ENCODE measurements around the gene BRCA2. TPM values are rescaled to one million over a fixed set of nuclear protein-coding genes. Genes with fewer than 3 reads are reported as not detected.

BRCA2 gene
- total RNA-seq, 1 experiment from 2014 or later = 21.6 TPM

DNA sequence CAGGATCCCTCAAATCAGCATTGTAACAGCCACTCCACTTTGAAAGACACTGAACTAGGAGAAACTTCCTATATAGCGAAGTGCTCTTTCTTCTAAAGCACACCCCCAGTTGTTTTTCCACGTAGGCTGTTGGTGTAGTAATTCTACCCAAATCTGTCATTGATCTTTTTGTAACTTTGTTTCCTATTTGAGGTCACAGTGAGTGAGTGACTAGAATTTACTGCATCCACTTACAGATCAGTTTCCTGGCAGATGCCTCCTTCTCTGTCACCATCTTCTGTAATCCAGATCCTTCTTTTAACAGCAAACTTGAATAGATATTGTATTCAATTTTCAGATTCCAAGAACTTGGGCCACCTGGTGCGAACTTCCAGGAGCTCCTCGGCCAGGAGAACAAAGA lies 15.4 kb upstream of the BRCA2 start:
- CTCF ChIA-PET = interaction anchor here (1.1 kb wide), 1 partner anchor 135 kb away, joined by 3 read pairs; no protein-coding TSS in a partner anchor
- ATAC-seq (no peak), DNase-seq (ENCODE audit: low spot score) (no peak)
- Mint-ChIP-seq H3K4me1 (no peaks in the 10 kb centered on the region), H3K4me3 (no peak overlapping the region), H3K27ac (no peak overlapping the region), H3K27me3 (ENCODE audit: low read depth) (no peaks in the 10 kb centered on the region), H3K9me3 (no peaks in the 10 kb centered on the region), H3K36me3 (no peaks in the 10 kb centered on the region)
- POLR2A ChIA-PET = no interaction called here
- no peak for TF ChIP-seq SMAD3 (CRISPR knock-in tag; IDR thresholded peaks at IDR 0.05; ENCODE audit: borderline replicate concordance)

GRCh38 chr13:32300406-32300805 lies 14.9 kb upstream of the BRCA2 start:
- no peaks in the 10 kb centered on the region for H3K27me3 Mint-ChIP-seq (ENCODE audit: low read depth)
- H3K4me3 Mint-ChIP-seq = no peak overlapping the region
- H3K9me3 Mint-ChIP-seq = no peaks in the 10 kb centered on the region
- CTCF ChIA-PET = interaction anchor here (1.1 kb wide), 1 partner anchor 136 kb away, joined by 3 read pairs; no protein-coding TSS in a partner anchor
- no peaks in the 10 kb centered on the region for H3K36me3 Mint-ChIP-seq
- no peak overlapping the region for H3K27ac Mint-ChIP-seq
- no peak for DNase-seq (ENCODE audit: low spot score)
- TF ChIP-seq EMX1 (CRISPR knock-in tag; IDR thresholded peaks at IDR 0.05) (no peak), SMAD4 (CRISPR knock-in tag; IDR thresholded peaks at IDR 0.05) (no peak), OVOL2 (CRISPR knock-in tag; IDR thresholded peaks at IDR 0.05; ENCODE audit: borderline replicate concordance) (no peak), PRDM15 (CRISPR knock-in tag; IDR thresholded peaks at IDR 0.05) (no peak), GRHL2 (CRISPR knock-in tag; IDR thresholded peaks at IDR 0.05; ENCODE audit: insufficient replicate concordance, severe bottlenecking) (no peak), ZNF671 (CRISPR knock-in tag; IDR thresholded peaks at IDR 0.05) (no peak), SP1 (CRISPR knock-in tag; conservative IDR thresholded peaks at IDR 0.05) (no peak), SOX15 (CRISPR knock-in tag; IDR thresholded peaks at IDR 0.05) (no peak), NR1H2 (CRISPR knock-in tag; IDR thresholded peaks at IDR 0.05) (no peak), ZNF138 (CRISPR knock-in tag; conservative IDR thresholded peaks at IDR 0.05) (no peak), GABPB1 (CRISPR knock-in tag; IDR thresholded peaks at IDR 0.05) (no peak), ATF6 (CRISPR knock-in tag; IDR thresholded peaks at IDR 0.05) (no peak)
- TF ChIP-seq, protein P1, sequence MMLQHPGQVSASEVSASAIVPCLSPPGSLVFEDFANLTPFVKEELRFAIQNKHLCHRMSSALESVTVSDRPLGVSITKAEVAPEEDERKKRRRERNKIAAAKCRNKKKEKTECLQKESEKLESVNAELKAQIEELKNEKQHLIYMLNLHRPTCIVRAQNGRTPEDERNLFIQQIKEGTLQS (CRISPR knock-in tag; conservative IDR thresholded peaks at IDR 0.05) = no peak
- TF ChIP-seq, protein P2, sequence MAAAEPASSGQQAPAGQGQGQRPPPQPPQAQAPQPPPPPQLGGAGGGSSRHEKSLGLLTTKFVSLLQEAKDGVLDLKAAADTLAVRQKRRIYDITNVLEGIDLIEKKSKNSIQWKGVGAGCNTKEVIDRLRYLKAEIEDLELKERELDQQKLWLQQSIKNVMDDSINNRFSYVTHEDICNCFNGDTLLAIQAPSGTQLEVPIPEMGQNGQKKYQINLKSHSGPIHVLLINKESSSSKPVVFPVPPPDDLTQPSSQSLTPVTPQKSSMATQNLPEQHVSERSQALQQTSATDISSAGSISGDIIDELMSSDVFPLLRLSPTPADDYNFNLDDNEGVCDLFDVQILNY (CRISPR knock-in tag; IDR thresholded peaks at IDR 0.05) = no peak
- no peak; the same call in 1 of the 2 replicates for ATAC-seq
- H3K4me1 Mint-ChIP-seq = no peaks in the 10 kb centered on the region
- POLR2A ChIA-PET = no interaction called here

- ATAC-seq (no peak), DNase-seq (ENCODE audit: low spot score) (no peak)
- POLR2A ChIA-PET = no interaction called here
- H3K36me3 Mint-ChIP-seq = no peaks in the 10 kb centered on the region
- no peaks in the 10 kb centered on the region for H3K4me1 Mint-ChIP-seq
- no peak overlapping the region for H3K27ac Mint-ChIP-seq
- H3K27me3 Mint-ChIP-seq (ENCODE audit: low read depth) = no peaks in the 10 kb centered on the region
- CTCF ChIA-PET = interaction anchor here (1.1 kb wide), 1 partner anchor 136 kb away, joined by 3 read pairs; no protein-coding TSS in a partner anchor
- H3K4me3 Mint-ChIP-seq = no peak overlapping the region
- no peaks in the 10 kb centered on the region for H3K9me3 Mint-ChIP-seq
- TF ChIP-seq USF2 (CRISPR knock-in tag; IDR thresholded peaks at IDR 0.05) = no peak
- no peak for TF ChIP-seq ZNF121 (CRISPR knock-in tag; IDR thresholded peaks at IDR 0.05)
- TF ChIP-seq TCF7 (CRISPR knock-in tag; IDR thresholded peaks at IDR 0.05; ENCODE audit: low read depth) = no peak
- TF ChIP-seq MYBL2 (CRISPR knock-in tag; IDR thresholded peaks at IDR 0.05) = no peak
- TF ChIP-seq NFYB (CRISPR knock-in tag; conservative IDR thresholded peaks at IDR 0.05; ENCODE audit: low read depth) = no peak
- TF ChIP-seq, protein P3, sequence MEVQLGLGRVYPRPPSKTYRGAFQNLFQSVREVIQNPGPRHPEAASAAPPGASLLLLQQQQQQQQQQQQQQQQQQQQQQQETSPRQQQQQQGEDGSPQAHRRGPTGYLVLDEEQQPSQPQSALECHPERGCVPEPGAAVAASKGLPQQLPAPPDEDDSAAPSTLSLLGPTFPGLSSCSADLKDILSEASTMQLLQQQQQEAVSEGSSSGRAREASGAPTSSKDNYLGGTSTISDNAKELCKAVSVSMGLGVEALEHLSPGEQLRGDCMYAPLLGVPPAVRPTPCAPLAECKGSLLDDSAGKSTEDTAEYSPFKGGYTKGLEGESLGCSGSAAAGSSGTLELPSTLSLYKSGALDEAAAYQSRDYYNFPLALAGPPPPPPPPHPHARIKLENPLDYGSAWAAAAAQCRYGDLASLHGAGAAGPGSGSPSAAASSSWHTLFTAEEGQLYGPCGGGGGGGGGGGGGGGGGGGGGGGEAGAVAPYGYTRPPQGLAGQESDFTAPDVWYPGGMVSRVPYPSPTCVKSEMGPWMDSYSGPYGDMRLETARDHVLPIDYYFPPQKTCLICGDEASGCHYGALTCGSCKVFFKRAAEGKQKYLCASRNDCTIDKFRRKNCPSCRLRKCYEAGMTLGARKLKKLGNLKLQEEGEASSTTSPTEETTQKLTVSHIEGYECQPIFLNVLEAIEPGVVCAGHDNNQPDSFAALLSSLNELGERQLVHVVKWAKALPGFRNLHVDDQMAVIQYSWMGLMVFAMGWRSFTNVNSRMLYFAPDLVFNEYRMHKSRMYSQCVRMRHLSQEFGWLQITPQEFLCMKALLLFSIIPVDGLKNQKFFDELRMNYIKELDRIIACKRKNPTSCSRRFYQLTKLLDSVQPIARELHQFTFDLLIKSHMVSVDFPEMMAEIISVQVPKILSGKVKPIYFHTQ (CRISPR knock-in tag; IDR thresholded peaks at IDR 0.05) = no peak
Measured at GRCh38 chr13:32300920-32301319, 14.4 kb upstream of the BRCA2 start.

All from WTC11 (cell line).